Effector CD4-positive, alpha-beta T cell (primary cell): ENCODE data around the gene TRPV2.

Source experiments
- DNase-seq: peaks from one replicate; pipeline ENCODE4 v3.0.0-alpha.2; 2020

The TRPV2 gene

DNA sequence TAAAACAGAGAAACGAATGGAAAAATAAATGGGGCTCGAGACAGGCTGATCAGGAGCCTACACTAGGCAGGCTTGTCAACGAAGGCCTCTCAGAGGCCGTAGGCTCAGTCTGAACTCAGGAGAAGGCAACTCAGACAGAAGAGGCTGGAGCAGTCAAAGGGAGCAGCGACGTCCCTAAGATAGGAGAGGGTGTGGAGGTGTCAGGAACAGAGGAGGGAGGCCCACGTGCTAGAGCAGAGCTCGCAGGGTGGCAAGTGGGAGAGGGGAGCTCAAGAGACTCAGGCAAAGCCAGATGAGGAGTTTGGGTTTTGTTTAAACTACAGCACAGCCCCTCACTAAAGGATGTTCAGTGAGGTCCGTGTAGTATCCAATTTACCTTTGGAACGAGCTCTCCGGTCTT lies 43.9 kb downstream of the TRPV2 start:
- DNase-seq, result no peak

DNA sequence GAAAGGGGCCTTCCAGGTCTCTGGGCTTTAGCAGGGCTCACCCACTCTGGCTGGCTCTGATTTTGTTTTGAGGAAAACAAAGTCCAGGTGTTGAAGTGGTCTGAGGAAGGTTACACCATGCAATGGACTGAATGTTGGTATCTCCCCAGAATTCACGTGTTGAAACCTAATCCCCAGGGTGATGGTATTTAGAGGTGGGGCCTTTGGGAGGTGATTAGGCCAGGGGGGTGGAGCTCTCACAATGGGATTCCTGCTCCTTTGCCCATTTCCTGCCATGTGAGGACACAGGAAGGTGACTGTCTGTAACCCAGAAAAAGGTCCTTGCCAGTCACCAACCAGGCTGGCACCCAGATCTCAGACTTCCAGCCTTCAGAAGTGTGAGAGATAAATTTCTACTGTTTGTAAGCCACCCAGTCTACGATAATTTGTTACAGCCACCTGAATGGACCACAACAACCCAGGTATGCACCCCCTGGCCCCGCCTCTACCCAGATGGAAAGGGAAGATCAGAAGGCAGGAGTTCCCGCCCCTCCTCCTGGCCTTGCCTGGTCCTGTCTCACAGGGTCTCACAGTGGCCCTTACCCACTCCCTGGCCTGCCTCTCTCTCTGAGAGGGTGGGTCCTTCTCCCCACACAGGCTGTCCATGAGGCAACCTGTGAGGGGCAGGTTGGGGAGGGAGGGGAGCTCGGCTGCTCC lies 44.6 kb downstream of the TRPV2 start:
- no peak for DNase-seq

DNA sequence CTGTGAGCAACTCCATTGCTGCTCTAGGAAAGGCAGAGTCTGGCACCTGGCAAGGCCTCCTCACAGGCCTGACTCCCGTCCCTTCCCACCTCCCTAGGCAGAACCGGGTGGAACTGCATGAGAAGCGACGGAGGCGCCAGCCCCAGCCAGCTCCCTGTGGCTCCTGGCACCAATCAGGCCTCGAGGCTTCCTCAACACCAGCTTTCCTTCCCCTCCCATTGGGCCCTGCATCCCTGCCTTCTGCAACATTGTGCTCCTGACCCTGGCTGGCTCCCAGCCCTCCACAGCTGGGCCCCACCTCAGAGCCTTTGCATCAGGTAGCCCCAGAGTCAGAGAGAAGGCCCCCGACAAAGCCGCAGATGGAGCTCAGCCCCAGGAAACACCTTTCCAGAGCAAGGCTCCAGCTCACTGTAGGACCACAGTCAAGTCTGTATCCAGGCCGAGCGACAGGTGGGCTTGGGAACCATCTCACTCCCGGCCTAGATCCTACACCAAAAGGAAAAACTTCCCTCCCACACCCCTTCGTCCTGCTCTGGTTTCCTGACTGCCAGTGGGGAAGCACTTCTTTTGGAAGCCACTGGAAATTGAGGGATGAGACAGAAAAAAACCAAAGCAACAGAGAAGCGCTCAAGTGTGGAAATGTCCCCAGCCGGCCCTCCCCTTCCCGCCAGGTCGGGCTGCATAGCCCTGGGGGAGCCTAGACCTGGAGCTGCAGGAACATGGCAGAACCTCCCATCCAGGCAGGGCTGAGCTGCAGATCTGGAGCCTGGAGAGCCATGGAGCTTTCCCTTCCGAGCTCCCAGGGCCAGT lies 45.6 kb downstream of the TRPV2 start:
- DNase-seq, result no peak

DNA sequence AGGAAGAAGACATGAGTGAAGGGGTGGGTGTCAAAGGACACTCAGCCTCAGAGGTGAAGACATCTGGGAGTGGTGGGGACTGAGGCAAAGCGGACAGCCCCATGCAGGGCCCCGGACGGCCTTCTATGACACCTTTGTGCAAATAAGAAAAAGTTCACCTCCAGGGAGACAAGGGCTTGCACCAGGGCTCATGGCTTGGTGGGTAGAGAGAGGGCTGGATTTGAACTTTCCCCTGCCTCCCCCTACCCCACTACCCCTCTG lies 46.2 kb downstream of the TRPV2 start:
- no peak for DNase-seq

DNA sequence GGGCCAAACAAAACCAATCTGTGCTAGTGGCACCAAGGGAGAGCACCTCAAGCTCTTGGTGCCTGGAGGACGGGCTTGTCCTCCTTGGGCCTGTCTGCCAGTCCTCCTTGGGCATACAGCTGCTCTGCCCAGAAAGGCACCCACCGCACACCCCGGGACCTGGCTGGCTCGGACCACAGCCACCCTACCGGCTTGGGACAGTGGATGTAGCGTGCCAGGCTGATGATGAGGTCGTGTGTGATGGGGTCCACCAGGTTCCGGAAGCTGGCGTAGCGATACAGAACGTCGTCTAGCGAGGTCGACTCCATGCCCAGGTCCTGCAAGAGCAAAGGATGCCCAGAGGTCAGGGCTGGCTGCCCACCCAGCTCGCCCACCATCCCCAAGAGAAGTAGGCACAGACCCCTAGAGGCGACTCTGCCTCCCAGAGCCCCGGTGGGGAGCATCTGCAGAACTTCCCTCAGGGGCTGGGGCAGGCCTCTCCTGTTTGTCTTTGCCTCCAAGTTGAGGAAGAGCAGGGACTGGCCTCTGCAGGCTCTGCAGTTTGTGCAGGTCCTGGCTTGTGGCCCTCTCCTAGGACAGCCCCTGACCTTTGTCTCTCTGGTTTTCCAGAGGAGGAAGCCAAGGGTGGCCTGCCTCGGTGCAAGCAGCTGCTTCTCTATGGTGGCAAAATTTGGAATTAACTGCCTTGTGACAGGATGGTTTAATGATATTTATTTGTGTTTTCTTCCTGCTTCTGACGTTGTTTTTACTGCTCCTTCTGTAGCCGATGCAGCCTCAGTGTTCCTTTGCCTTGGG lies 46.9 kb downstream of the TRPV2 start:
- no peak for DNase-seq

DNA sequence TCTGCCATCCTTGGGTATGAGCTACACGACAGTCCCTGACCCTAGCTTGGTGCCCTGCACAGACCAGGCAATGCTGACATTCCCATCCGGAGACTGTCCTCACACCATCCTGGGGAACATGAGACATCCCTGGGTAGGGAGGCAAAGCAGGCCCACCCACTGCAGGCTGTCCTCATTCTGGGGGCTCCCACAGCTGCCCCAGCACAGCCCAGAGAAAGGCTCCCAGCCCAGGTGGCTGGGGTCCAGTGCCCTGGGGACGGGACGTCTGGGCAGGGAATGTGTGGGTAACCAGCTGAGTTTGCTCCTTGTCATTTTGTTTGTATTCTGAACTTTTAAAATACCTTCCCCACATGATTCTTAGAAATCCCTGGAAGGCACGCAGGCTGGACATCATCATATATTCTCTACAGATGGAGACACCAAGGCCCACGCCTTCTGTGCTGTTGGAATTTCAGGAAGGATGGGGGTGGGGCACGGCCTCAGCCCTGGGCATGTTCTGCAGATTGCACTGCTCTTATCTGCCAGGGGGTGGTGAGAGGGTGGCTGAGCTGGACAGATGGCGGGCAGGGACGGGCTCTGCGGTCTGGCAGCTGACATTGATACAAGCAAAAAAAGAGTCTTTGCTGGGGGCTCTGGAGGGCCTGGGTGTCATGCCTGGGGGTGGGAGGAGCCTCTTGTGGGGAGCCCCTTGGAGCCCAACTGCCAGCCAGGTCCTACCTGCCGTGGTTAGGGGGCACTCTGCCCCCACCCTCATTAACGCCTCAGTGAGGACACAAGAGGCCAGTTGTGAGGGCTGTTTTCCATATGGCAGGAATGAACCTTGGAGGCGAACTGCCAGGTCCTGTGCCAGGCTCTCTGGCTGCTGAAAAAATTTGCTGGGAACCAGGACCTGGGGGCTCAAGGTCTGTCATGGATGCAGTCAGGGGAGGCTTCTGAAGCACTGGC lies 48.3 kb downstream of the TRPV2 start:
- no peak for DNase-seq

DNA sequence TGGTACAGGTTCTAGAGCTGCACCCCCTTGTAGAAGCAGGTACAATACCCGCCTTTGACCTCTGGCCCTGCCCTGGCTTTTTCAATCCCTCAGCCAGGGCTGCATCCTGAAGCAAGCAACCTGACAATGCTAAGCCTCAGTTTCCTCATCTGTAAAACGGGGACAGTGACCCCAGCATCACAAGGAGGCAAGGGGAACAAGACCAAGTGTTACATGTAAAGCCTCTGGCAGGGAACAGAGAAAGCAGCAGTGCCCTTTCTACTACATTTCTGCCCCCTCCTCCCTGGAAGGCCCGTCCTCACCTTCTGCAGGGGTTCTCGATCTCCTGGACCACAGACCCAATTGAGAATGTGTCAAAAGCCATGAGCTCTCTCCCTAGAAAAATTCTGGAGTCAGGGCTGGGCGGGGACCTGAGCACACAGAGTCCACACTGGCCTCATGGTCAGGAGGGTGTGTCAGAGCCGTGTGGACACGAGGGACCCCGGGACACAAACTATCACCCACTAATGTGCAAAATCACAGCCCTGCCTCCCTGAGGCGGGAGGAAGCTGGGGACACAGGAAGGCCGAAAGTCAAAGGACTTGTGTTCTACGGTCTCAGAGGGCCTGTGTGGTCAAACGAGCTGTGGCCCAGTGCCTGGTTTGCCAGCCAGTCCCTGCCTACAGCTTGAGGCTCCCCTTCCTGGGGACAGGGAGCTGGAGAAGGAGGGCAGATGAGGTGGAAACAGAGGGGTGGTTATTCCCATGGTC lies 49.1 kb downstream of the TRPV2 start:
- no peak for DNase-seq

DNA sequence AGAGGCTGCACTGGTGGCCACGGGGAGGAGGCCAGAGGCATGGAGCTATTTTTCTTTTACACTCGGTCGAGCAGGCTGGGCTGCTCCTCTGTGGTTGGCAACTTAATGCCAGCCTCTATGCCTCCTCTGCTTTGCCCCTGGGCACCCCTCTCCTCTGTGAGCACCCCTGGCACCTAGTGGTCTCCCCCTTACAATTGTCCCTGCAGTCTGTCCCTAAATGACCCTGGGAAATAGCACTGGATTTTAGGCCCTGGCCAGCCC lies 49.6 kb downstream of the TRPV2 start:
- DNase-seq, result no peak

DNA sequence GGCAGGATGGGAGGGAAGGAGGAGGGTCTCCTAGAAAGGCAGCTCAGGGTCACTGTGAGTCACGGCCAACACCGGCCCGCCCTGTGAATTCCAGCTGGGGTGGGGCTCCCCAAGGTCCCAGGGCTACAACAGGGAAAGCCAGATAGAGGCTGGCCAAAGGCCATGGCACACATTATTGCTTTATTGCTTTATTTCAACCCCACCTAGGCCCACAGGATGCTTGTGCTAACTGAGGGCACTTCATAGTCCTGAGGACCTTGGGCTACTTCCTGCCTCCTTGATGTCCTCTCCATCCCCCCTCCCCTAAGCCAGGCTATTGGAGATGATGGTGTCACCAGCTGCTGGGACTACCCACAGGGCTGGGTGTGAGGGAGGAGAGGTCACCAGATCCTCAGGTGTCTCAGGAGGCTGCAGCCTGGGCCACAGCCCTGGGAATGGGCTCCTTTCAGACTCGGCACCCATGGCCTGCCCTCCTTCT lies 50.5 kb downstream of the TRPV2 start:
- no peak for DNase-seq

DNA sequence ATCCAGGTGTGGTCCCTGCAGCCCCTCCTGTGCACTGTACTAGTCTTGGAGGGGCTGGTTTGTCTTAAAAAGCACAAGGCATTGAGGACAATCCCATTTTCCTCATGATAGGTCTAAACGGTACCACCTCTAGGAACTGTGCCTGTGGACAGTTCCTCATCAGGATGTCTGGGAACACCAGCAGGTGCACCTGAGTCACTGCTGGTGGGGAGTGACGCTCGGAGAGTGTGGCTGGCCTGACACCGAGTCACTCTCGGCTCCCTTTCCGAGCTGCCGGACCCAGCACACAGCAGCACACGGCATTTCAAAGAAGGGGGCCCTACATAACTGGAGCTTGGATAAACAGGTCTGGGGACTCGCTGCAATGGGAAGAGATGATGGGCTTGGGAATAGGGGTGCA lies 51.0 kb downstream of the TRPV2 start:
- no peak for DNase-seq

DNA sequence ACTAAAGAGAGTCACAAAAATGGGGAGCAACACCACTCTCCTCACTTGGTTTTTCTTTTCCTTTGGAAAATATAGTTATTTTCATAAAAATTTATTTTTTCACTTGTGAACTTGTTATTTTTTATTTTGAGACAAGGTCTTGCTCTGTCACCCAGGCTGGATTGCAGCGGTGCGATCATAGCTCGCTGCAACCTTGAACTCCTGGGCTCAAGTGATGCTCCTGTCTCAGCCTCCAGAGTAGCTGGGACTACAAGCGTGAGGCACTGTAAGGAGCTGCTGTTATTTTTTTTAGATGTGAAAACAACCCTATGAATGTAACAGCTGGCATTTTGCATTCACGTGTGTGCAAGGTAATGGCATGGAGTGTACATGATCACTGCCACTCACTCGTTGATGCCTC lies 51.7 kb downstream of the TRPV2 start:
- no peak for DNase-seq

DNA sequence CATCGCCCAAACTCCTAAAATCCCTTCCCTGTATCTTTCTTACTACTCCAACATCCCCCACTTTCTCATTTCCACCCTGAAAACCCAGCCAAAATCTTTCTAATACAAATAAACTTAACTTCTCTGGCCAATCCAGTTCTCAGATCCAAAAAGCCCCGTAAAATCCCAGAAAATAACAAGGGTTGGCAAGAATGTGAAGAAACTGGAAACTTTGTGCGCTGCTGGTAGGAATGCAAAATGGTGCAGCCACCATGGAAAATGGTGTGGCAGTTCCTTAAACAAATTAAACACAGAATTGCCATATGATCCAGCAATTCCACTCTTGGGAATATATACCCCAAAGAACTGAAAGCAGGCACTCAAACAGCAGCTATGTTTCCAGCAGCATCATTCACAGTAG lies 52.5 kb downstream of the TRPV2 start:
- DNase-seq, result no peak

DNA sequence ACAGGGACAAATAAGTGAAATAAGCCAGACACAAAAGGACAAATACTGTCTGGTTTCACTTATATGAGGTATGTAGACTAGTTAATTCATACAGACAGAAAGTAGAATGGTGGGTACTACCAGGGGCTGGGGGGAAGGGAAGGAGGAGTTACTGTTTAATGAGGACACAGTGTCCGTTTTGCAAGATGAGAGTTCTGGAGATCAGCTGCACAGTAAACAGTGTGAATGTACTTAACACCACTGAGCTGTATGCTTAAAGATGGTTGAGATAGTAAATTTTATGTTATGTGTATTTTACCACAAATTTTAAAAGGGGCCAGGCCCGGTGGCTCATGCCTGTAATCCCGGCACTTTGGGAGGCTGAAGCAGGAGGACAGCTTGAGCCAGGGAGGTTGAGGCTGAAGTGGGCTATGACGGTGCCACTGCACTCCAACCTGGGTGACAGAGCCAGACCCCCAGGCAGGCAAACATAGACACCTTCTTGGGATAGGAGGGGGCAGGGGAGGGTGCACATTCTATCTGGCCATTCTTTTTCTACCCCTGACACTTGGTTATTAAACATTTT lies 53.1 kb downstream of the TRPV2 start:
- no peak for DNase-seq

DNA sequence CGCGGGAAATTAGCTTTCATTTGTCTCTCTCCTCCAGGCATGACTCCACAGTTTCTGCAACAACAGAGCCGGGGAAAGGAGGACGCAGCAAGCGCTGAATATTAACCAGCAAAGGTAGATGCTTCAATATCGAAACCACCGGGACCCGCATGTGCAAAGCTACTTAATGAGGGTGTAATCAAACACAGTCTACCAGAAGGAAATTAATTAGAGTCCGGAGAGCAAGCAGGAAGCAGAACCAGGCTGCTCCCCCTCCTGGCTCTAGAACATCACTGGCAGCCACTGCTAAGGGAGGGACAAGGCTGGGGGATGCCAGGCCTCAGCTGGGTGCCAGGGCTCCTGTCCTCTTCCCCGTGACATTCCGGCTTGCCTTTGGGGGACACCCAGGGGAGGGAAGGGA lies 54.9 kb downstream of the TRPV2 start:
- DNase-seq, result no peak

DNA sequence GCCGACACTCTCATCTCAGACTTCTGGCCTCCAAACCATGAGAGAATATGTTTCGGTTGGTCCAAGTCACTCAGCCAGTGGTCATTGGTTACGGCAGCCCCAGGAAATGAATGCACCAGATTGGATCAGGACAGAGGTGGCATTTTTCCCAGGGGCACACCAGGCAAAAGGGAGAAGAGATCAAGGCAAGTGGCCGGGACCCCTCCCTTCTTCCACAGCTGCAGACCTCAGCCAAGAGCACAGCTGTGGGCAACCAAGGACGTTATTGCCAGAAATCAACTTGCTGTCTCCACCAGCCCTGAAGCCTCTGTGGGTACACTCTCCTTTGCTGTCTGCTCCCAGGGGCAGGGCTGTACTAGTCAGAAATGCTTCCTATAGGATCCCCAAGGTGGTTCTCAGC lies 55.9 kb downstream of the TRPV2 start:
- DNase-seq, result no peak

DNA sequence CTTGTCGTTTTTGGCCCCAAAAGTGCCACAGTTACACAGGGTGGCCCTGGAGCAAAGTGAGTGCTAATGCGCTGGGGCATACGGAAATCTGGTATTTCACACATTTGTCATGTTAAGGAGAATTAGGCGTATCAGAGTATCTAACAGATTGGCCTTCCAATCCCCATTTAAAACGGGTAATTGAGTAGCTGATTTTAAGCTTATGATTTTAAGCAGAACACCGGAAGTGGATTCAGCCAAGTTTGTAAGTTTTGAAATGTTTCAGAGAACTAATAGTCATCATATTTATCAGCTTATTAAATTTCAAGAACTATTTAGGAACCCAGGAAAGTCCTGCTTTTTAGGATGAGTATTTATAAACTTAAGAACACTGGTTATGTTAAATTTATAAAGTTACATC lies 57.2 kb downstream of the TRPV2 start:
- DNase-seq, result no peak

DNA sequence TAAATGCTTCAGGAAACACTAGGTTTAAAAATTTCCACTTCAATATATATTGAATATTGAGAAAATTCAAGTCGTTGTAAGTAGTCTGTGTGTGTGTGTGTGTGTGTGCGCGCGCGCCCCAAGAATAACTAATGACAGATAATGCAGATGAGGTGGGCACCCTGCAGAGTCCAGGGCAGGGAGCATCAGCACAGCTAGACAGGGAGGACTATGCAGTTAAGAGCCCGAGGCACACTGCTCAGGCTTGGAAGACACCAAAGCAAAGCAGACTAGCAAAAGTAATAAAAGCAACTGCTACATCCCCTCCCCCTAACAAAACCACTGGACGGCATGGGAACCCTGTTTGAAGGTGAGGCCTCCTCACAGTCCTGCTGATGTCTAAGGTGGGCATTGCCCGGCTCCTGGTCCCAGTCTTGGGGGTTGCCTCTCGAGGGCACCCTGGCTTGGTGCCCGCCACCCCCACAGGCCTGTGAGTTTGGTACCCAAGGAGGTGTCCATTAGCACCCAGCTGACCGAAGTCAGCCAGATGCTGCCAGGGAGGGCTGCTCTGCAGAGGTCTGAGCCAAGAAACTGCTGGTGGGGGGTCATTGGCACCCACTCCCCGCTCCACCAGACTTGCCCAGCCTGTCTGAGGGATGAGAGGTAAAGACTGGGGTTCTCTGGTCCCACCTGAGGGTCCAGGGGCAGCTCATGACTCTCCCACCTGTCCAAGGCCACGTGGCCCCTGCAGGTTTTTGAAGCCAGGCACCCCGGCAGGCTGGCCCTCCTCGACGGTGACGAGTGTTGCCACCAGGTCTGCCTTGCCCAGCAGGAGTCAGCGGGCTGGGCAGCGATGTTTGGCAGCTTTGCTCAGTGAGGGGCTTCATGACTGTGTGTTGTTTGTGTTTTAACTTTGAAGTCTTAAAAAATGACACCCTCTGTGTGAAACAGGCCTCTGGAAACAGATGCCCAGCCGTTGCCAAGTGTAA lies 58.0 kb downstream of the TRPV2 start:
- DNase-seq, result no peak

DNA sequence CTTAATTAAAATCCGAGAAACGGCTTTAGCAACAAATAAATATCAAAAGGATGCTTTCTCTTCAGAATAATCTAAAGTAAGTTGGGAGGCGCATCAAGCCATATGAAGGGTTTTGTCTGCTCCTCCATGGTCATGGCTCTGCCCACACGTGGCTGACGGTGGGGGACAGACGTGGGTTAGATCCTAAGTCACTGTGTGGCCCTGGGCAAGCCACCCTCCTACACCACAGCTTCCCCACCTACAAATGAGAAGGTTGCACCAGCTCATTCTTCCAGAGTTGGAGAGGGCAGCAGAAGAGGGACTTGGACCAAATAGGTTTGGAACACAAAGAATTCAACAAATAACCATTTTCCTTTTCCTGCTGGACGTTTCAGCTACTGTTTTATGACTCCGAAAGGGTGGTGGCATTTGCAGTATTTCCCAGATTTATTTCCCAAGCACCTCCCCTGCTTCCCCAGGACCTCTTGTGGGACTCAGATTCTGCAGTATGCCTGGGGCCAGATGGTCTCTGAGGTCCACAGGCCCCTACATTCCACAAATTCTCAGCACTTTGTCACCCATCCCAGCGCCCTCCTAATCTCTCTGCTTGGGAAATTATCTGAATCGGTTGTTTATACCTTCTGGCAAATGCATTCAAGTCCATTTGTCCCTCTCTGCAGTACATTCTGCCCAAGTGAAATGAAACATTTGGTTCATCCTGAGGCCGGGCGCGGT lies 58.8 kb downstream of the TRPV2 start:
- DNase-seq, result no peak

DNA sequence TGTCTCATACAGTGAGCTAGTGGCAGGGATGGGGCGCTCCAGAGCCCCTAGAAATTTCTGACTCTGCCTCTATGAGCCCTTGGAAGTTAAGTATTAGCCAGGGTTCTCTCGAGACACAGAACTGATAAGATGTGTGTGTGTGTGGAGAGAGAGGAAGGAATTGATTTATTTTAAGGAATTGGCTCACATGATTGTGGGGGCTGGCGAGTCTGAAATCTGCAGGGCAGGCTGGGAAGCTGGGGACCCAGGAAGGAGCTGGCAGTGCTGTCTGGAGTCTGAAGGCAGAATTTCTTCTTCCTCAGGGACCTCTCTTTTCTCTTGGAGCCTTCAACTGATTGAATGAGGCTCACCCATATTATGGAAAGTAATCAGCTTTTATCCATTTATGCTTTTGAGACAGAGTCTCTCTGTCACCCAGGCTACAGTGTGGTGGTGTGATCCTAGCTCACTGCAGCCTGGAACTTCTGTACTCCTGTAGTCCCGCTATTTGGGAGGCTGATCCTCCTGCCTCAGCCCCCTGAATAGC lies 59.9 kb downstream of the TRPV2 start:
- no peak for DNase-seq

DNA sequence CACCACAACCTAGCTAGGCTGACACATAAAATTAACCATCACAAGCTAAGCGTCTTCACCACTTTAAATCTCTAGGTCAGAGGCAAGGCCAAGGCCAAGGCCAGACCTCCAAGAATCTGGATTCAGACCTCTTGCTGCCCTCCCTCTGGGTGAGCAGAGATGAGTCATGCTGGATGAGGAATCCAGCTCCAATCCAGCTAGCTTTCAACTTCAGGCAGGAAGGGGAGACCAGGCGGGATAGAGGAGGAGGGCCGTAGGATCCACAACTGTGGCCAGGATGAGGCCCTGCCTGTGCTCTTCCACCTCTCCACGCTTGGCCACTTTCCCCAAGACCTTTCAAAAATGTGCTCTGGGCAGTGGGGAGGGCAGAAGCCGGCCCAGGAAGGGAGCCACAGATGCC lies 61.9 kb downstream of the TRPV2 start:
- DNase-seq, result no peak
